Tibial nerve (tissue), 4 donors: Measurements from ENCODE around the gene KSR1. TPM values are rescaled to one million over a fixed set of nuclear protein-coding genes. Genes with fewer than 3 reads are reported as not detected.

ENCODE experiments used
- DNase-seq, 2 donors: peaks; one replicate each; pipeline ENCODE4 v3.0.0-alpha.2; 2019; ENCODE audit warnings: low spot score in 2 of 2
- H3K27ac ChIP-seq, 4 donors: fragments of 200-600 bp; sonication (generic) in 3 of 4; one replicate each; pipeline ENCODE4 v1.5.1; 2017 to 2019; ENCODE audit warnings: mild to moderate bottlenecking in 1 of 4
- H3K27me3 ChIP-seq, 2 donors: fragments of 200-600 bp; sonication (generic) in 1 of 2; one replicate each; pipeline versions ENCODE4 v1.5.1 to v1.6.0; 2017 to 2019
- H3K36me3 ChIP-seq, 3 donors: fragments of 200-600 bp; sonication (generic); one replicate each; pipeline ENCODE4 v1.5.1; 2018 to 2019
- H3K4me1 ChIP-seq, 4 donors: fragments of 200-600 bp; sonication (generic) in 3 of 4; one replicate each; pipeline ENCODE4 v1.5.1; 2017 to 2019
- H3K4me3 ChIP-seq, 4 donors: fragments of 200-600 bp; sonication (generic) in 3 of 4; one replicate each; pipeline ENCODE4 v1.5.1; 2017 to 2019; ENCODE audit warnings: mild to moderate bottlenecking in 1 of 4, moderate library complexity in 1 of 4
- H3K9me3 ChIP-seq, 4 donors: fragments of 200-600 bp; sonication (generic) in 3 of 4; one replicate each; pipeline ENCODE4 v1.5.1; 2017 to 2019
- EP300 ChIP-seq, 2 donors: sonication (generic); formaldehyde crosslinking; IDR thresholded peaks; one replicate each; pipeline ENCODE4 v1.6.1; 2017; ENCODE audit warnings: antibody characterized with exemption in 2 of 2, mild to moderate bottlenecking in 1 of 2
- POLR2A ChIP-seq, 2 donors: fragments of 450-650 bp; IDR thresholded peaks; one replicate each; pipeline ENCODE4 v1.6.1; 2017; ENCODE audit warnings: antibody characterized with exemption in 2 of 2, mild to moderate bottlenecking in 2 of 2, moderate library complexity in 2 of 2
- WGBS, 2 donors: methylation state at CpG; one replicate each; pipeline ENCODE4 v1.1.5; 2018; 5-methylcytosine and 5-hydroxymethylcytosine counted together
- total RNA-seq, 4 donors: library from RNA; depleted of rRNA; stranded (reverse); fragments of >200 nt; gene quantifications; one replicate each; pipeline ENCODE4 v1.1.0, GENCODE V29; 2016
- TF ChIP-seq, protein P1 (sequence below), 5 experiments: fragments of 200-600 bp in 3 of 5; fragments of 450-650 bp in 2 of 5; sonication (generic) in 3 of 5; IDR thresholded peaks; one replicate each; pipeline ENCODE4 v1.5.1; 2016 to 2019; ENCODE audit warnings: antibody characterized with exemption in 5 of 5, mild to moderate bottlenecking in 3 of 5, moderate library complexity in 2 of 5

Gene KSR1
- total RNA-seq, 4 donors from 2014 or later: 45.1 to 110 (median 54.2) TPM

DNA sequence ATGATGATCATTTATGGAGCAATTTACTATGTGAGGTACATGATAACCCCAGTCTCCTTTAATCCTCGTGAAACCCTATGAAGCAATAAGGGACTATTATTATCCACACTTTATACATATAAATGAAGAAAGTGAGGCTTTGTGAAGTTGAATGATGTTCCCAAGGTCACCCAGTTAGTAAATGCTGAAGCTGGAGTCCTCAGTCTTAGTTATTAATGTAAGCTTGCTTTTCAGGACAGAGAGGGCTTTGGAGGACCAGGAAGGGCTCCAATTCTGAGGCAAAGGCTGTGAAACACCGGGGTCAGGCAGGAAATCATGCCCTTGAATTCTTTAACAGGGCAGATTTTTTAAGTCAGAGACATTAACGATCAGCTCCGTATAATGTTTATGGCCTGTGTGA is 36.8 kb downstream of the KSR1 start:
- H3K4me1 ChIP-seq: peaks cover 0 to 93% (median 38%) of the 10 kb centered on the region in 4 donors
- H3K4me3 ChIP-seq: no peak overlapping the region
- H3K27ac ChIP-seq: peak overlapping the region in 3 of 4 donors; percentile 67 to 91 (median 87)
- 27 to 46% methylated on average over 4 of the region's 4 CpGs for WGBS, 2 donors
- DNase-seq: no peak
- H3K36me3 ChIP-seq: no peaks in the 10 kb centered on the region
- no peaks in the 10 kb centered on the region for H3K9me3 ChIP-seq
- no peaks in the 10 kb centered on the region for H3K27me3 ChIP-seq
- TF ChIP-seq, protein P1, sequence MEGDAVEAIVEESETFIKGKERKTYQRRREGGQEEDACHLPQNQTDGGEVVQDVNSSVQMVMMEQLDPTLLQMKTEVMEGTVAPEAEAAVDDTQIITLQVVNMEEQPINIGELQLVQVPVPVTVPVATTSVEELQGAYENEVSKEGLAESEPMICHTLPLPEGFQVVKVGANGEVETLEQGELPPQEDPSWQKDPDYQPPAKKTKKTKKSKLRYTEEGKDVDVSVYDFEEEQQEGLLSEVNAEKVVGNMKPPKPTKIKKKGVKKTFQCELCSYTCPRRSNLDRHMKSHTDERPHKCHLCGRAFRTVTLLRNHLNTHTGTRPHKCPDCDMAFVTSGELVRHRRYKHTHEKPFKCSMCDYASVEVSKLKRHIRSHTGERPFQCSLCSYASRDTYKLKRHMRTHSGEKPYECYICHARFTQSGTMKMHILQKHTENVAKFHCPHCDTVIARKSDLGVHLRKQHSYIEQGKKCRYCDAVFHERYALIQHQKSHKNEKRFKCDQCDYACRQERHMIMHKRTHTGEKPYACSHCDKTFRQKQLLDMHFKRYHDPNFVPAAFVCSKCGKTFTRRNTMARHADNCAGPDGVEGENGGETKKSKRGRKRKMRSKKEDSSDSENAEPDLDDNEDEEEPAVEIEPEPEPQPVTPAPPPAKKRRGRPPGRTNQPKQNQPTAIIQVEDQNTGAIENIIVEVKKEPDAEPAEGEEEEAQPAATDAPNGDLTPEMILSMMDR (IDR thresholded peaks at IDR 0.05): no peak
- TF ChIP-seq EP300 (IDR thresholded peaks at IDR 0.05) (no peak), POLR2A (IDR thresholded peaks at IDR 0.05) (no peak)

DNA sequence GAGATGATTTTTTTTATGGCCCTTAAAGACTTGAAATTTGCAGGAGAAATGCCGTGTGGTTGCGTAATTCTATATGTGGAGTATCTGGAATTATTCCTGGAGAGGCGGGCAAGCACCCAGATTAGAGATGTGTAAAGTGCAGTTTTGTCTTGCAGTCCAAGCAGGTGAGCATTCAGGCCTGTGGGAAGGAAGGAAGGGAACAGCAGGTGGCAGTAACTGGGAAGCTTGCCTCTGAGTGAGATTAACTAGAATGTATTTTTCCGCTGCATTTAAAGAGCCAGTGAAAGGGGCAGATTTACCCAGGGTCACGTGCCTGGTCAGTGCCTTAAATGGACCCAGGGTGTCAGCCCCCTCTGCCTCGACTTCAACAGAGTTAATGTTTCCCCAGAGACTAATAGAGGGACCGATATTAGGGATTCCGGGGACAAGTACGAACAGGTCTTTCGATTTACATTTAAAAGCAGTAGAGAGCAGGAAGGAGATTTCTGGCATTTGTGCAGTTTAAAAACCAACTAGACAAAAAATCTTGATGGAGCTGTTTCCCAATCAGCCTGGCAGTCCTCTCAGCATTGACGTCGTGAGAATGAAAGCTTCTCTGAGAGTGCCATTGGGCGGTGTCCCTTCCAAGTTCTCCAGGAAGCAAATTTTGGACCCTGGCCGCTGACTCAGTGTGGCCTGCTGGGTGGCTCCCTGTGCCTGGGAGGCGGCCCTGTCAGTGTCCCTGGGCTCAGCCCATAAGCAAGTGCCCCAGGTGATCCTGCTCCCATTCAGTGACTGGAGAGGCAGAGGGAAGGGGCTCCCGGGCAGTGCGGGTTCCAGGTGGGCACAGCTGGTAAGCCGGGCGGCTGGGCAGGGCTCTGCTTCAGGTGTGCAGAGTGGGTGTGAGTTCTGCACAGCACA is 38.2 kb downstream of the KSR1 start:
- H3K36me3 ChIP-seq: no peaks in the 10 kb centered on the region
- H3K27me3 ChIP-seq: no peaks in the 10 kb centered on the region
- peak overlapping the region; percentile 67 to 91 (median 77) for H3K27ac ChIP-seq
- H3K4me1 ChIP-seq: peaks cover 0 to 83% (median 26%) of the 10 kb centered on the region in 4 donors
- H3K9me3 ChIP-seq: no peaks in the 10 kb centered on the region
- TF ChIP-seq, protein P1 (IDR thresholded peaks at IDR 0.05): peak; percentile 13 to 61 (median 30)
- TF ChIP-seq POLR2A (IDR thresholded peaks at IDR 0.05) (no peak), EP300 (IDR thresholded peaks at IDR 0.05) (peak in 1 of 2 donors; percentile 67)
- WGBS, 2 donors: 52 to 57% methylated on average over 16 to 19 of the region's 19 CpGs
- peak; percentile 63 to 78 for DNase-seq
- peak overlapping the region in 1 of 4 donors; percentile 19 for H3K4me3 ChIP-seq

DNA sequence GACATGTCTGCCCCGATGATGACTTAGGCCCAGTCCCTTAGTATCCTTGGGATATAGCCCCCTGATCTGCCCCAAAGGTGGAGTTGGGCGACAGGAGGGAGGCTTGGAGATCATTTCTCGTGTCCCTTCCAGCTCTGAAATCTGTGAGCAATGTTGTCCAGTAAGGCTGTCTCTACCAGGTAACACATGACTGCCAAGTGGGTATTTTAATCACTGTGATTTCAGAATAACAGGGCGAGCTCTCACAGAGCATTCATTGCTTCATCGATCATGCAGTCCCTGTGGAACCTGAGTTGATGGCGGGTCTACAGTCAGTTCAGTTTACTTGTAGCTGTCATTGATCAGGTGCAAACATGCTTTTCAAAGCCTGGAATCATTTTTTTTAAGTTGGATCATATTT is 39.2 kb downstream of the KSR1 start:
- Histone ChIP-seq H3K4me1 (peaks cover 0 to 82% (median 18%) of the 10 kb centered on the region in 4 donors), H3K36me3 (no peaks in the 10 kb centered on the region), H3K27ac (peak overlapping the region; percentile 67 to 91 (median 77)), H3K4me3 (no peak overlapping the region), H3K9me3 (no peaks in the 10 kb centered on the region), H3K27me3 (no peaks in the 10 kb centered on the region)
- no peak for TF ChIP-seq EP300 (IDR thresholded peaks at IDR 0.05)
- TF ChIP-seq POLR2A (IDR thresholded peaks at IDR 0.05): no peak
- TF ChIP-seq, protein P1 (IDR thresholded peaks at IDR 0.05): no peak
- no peak for DNase-seq
- WGBS, 2 donors: 89 to 97% methylated on average over 6 of the region's 6 CpGs

DNA sequence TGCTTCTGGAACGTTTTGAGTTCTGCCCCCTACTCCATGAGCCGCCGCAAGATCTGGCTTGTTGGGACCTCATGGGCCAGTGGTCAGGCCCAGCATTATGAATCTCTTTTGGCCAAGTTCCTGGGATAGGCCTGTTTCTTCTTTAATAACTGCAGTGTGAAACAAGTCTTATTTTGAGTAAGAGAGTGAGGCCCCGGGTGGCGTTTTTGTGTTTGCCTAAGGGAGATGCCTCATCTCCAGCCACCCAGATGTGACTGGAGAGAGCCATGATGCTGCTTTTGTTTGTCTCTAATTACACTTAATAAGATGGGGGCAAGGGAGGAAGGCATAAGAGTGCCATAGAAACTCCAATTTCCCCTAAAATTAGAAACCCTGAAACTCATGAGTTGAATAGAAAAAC is 39.8 kb downstream of the KSR1 start:
- no peak for DNase-seq
- Histone ChIP-seq H3K27me3 (no peaks in the 10 kb centered on the region), H3K4me1 (peaks cover 0 to 77% (median 18%) of the 10 kb centered on the region in 4 donors), H3K36me3 (no peaks in the 10 kb centered on the region), H3K9me3 (no peaks in the 10 kb centered on the region), H3K27ac (peak overlapping the region in 3 of 4 donors; percentile 67 to 91 (median 87)), H3K4me3 (no peak overlapping the region)
- TF ChIP-seq EP300 (IDR thresholded peaks at IDR 0.05) (no peak), POLR2A (IDR thresholded peaks at IDR 0.05) (no peak)
- TF ChIP-seq, protein P1 (IDR thresholded peaks at IDR 0.05): no peak
- 46 to 67% methylated on average over 5 of the region's 5 CpGs for WGBS, 2 donors

DNA sequence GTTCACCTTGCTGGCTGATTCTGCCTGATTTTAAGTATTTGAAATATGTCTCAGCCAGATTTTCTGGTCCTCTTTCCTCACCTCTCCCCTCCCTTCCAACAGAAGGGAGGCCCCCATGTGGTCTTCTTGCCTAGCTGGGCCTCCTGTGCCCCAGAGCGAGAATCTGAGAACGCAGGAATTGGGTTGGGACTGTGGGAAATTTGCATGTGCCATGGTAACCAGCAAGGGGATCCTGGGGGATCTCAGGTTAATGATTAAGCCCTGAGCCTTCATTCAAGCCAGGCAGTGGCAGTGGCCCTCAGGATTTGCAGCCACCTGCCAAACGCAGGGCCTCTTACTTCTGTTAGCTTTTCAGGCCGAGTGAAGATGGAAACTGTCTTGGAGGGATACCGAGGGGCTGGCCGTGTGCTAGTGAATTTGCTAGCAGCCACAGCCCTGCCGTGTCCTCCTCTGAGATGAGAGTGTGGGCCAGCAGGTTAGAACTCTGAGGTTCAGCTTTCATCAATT is 40.2 kb downstream of the KSR1 start:
- 85 to 91% methylated on average over 6 to 7 of the region's 7 CpGs for WGBS, 2 donors
- DNase-seq: no peak
- H3K4me3 ChIP-seq: no peak overlapping the region
- no peaks in the 10 kb centered on the region for H3K9me3 ChIP-seq
- no peaks in the 10 kb centered on the region for H3K36me3 ChIP-seq
- TF ChIP-seq, protein P1 (IDR thresholded peaks at IDR 0.05): no peak
- no peak for TF ChIP-seq POLR2A (IDR thresholded peaks at IDR 0.05)
- TF ChIP-seq EP300 (IDR thresholded peaks at IDR 0.05): no peak
- no peaks in the 10 kb centered on the region for H3K27me3 ChIP-seq
- peaks cover 0 to 72% (median 17%) of the 10 kb centered on the region in 4 donors for H3K4me1 ChIP-seq
- peak overlapping the region in 2 of 4 donors; percentile 62 to 91 for H3K27ac ChIP-seq
